ENCODE data around the gene SRRM5. TPM values are rescaled to one million over a fixed set of nuclear protein-coding genes. Genes with fewer than 3 reads are reported as not detected.

The SRRM5 gene
- total RNA-seq, 1 donor from 2014 or later: 0.30 TPM

DNA sequence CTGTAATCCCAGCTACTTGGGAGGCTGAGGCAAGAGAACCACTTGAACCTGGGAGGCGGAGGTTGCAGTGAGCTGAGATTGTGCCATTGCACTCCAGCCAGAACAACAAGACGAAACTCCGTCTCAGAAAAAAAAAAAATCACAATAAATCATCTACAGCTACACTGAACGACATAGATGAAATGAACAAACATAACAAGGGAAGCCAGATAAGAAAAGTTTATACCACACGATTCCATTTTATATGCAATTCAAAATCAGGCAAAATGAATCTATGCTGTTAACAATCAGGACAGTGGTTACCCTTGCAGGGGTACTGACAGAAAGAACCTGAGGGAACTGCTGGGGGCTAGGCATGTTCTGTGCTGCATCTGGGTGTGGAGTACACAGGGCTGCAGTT is 42.2 kb upstream of the SRRM5 start:
- intact Hi-C loops (cut with micrococcal nuclease): no loop called here
- Histone ChIP-seq H3K27me3 (ENCODE audit: low read depth) (no peaks in the 10 kb centered on the region), H3K9me3 (replicated peaks) (no peaks in the 10 kb centered on the region), H3K4me1 (peaks cover 13% of the 10 kb centered on the region), H3K27ac (replicated peaks) (no peak overlapping the region), H3K4me3 (no peak overlapping the region), H3K36me3 (peaks cover 11% of the 10 kb centered on the region)
- no peak for DNase-seq
- TF ChIP-seq, protein P1, sequence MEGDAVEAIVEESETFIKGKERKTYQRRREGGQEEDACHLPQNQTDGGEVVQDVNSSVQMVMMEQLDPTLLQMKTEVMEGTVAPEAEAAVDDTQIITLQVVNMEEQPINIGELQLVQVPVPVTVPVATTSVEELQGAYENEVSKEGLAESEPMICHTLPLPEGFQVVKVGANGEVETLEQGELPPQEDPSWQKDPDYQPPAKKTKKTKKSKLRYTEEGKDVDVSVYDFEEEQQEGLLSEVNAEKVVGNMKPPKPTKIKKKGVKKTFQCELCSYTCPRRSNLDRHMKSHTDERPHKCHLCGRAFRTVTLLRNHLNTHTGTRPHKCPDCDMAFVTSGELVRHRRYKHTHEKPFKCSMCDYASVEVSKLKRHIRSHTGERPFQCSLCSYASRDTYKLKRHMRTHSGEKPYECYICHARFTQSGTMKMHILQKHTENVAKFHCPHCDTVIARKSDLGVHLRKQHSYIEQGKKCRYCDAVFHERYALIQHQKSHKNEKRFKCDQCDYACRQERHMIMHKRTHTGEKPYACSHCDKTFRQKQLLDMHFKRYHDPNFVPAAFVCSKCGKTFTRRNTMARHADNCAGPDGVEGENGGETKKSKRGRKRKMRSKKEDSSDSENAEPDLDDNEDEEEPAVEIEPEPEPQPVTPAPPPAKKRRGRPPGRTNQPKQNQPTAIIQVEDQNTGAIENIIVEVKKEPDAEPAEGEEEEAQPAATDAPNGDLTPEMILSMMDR (IDR thresholded peaks at IDR 0.05; ENCODE audit: borderline replicate concordance): no peak

- TF ChIP-seq, protein P1 (IDR thresholded peaks at IDR 0.05; ENCODE audit: borderline replicate concordance): no peak
- H3K4me3 ChIP-seq: no peak overlapping the region
- H3K9me3 ChIP-seq (replicated peaks): no peaks in the 10 kb centered on the region
- H3K4me1 ChIP-seq: peaks cover 19% of the 10 kb centered on the region
- H3K27ac ChIP-seq (replicated peaks): no peak overlapping the region
- intact Hi-C loops (cut with micrococcal nuclease): no loop called here
- no peaks in the 10 kb centered on the region for H3K27me3 ChIP-seq (ENCODE audit: low read depth)
- H3K36me3 ChIP-seq: peaks cover 11% of the 10 kb centered on the region
- no peak for DNase-seq
Observed at GRCh38 chr19:43570174-43570791, 41.6 kb upstream of the SRRM5 start.

DNA sequence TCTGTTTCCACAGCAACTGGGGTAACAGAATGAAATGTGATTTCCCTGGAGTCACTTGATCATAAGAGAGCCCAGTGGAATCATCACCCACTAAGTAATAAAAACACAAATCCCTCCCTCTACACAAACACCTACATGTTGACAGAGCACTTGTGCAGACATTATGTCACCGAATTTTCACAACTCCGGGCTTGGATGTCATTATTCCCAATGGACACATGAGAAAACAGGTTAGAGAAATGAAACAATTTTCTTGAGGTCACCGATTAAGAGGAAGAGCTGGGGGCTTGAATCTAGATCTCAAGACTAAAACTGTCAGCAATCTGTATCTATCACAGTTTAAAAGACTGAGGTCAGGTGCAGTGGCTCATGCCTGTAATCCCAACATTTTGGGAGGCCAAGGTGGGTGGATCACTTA is 39.7 kb upstream of the SRRM5 start:
- Histone ChIP-seq H3K4me3 (no peak overlapping the region), H3K9me3 (replicated peaks) (no peaks in the 10 kb centered on the region), H3K27me3 (ENCODE audit: low read depth) (no peaks in the 10 kb centered on the region), H3K27ac (replicated peaks) (no peak overlapping the region), H3K4me1 (peaks cover 24% of the 10 kb centered on the region), H3K36me3 (peaks cover 11% of the 10 kb centered on the region)
- DNase-seq: no peak
- intact Hi-C loops (cut with micrococcal nuclease): no loop called here
- TF ChIP-seq, protein P1 (IDR thresholded peaks at IDR 0.05; ENCODE audit: borderline replicate concordance): no peak

DNA sequence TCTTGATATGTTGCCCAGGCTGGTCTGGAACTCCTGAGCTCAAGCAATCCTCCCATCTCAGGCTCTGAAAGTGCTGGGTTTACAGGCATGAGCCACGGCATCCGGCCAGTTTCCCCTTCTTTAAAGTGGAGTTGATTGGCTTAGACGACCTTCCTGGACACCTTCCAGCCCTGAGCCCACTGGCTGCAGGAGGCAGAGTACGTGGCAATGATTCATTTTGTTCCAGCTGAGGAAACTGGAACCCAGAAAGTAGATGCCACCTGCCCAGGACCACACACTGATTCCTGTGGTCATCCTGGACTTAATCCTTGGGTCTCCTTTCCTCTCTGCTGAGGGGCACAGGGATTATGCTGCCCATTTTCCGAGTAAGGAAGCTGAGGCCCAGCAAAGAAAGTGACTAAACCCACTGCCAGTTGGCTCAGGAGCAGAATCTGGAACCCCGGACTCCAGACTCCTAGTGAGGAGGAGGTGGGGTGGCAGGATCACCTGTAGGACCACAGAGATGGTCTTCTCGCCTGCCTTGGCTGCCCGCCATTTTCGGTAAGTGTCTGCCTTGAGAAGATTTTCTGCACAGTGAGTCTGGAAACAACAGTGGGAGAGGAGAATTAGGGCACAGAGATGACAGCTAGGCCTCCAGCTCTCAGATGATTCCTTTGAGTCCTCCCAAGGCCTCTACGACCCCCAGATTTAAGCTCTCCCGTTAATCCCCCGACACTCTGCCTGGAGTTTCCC is 37.3 kb upstream of the SRRM5 start:
- TF ChIP-seq, protein P1 (IDR thresholded peaks at IDR 0.05; ENCODE audit: borderline replicate concordance): no peak
- no peak for DNase-seq
- Histone ChIP-seq H3K36me3 (peaks cover 11% of the 10 kb centered on the region), H3K4me3 (peak overlapping the region; percentile 83), H3K27me3 (ENCODE audit: low read depth) (no peaks in the 10 kb centered on the region), H3K9me3 (replicated peaks) (no peaks in the 10 kb centered on the region), H3K27ac (replicated peaks) (peak overlapping the region; percentile 80), H3K4me1 (peaks cover 24% of the 10 kb centered on the region)
- intact Hi-C loops (cut with micrococcal nuclease): no loop called here

DNA sequence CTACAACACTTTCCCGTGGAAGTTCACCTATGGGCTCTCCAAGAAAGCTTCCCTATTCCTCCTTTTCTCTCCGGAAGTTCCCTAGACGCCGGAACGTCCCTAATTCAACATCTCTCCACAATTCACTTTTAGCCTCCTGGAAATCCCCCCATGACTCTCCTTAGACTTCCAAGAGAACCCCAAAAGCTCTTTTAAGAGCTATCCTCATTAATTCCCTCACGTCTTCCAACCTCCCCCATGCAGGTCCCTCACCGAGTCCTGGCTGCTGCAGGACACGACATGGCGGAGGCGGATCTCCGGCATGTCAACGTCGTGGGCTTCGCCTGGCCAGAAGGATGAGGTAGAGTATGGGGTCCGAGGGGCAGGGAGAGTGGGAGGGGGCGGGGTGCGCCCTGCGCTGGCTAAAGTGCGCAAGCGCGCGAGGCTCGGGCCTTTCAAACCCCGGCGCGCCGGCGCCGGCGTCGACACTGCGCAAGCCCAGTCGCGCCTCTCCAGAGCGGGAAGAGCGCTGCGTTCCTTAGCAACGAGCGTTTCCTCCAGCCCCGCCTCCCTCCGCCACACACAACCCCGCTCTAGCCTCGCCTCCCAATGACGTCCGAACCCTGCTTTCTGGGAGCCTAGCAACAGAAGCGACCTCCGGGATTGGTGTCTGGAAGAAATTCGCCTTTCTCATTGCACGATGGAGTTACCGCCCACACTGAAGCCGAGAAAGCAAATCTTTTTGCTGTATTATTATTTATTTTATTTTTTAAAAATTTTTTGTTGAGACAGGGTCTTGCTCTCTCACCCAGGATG is 36.5 kb upstream of the SRRM5 start, which contains the start of the genes PINLYP and XRCC1:
Gene PINLYP (plus strand): TSS at position 646 of the 795 bp plus-strand sequence. CDS start 1,391 bp downstream, outside the sequence.
Gene XRCC1 (minus strand): TSS at position 372 of the 795 bp plus-strand sequence. CDS start 69 bp downstream, at position 303.
- Histone ChIP-seq H3K27me3 (ENCODE audit: low read depth) (no peaks in the 10 kb centered on the region), H3K4me1 (peaks cover 28% of the 10 kb centered on the region), H3K4me3 (peak within 1 kb of the TSS; percentile 83), H3K36me3 (peaks cover 11% of the 10 kb centered on the region), H3K27ac (replicated peaks) (peak within 1 kb of the TSS; percentile 80), H3K9me3 (replicated peaks) (no peaks in the 10 kb centered on the region)
- peak; percentile 97 for DNase-seq
- TF ChIP-seq, protein P1 (IDR thresholded peaks at IDR 0.05; ENCODE audit: borderline replicate concordance): no peak
- intact Hi-C loops (cut with micrococcal nuclease): no loop called here
